Fibroblast of lung (primary cell): Measurements from ENCODE around the gene MITD1. TPM values are rescaled to one million over a fixed set of nuclear protein-coding genes. Genes with fewer than 3 reads are reported as not detected.
"Not testable (repeated sequence)": the region's sequence is repeated elsewhere in the genome, so short reads cannot be mapped to it uniquely, and the experiment has no call there.

Source experiments
- DNase-seq, 2 donors: peaks; one replicate each; pipeline versions ENCODE4 v3.0.0 to v3.0.0-alpha.2; 2010; ENCODE audit warnings: low read depth in 2 of 2
- H2AFZ ChIP-seq: 2 replicates; pipeline ENCODE4 v1.5.1; 2012; ENCODE audit warnings: low read length, control low read depth, inconsistent platforms
- H3K27ac ChIP-seq: 2 replicates; pipeline ENCODE4 v1.5.1; 2011; ENCODE audit warnings: low read length, control low read depth; ENCODE audit not compliant: insufficient read depth
- H3K27me3 ChIP-seq: 2 replicates; pipeline ENCODE4 v1.5.1; 2011; ENCODE audit warnings: mild to moderate bottlenecking, low read length; ENCODE audit not compliant: control insufficient read depth, insufficient read depth
- H3K36me3 ChIP-seq: 2 replicates; pipeline ENCODE4 v1.5.1; 2011; ENCODE audit warnings: low read length; ENCODE audit not compliant: control insufficient read depth, insufficient read depth
- H3K4me1 ChIP-seq: 2 replicates; pipeline ENCODE4 v1.5.1; 2011; ENCODE audit warnings: low read length; ENCODE audit not compliant: control insufficient read depth, insufficient read depth; ENCODE audit errors: extremely low read depth
- H3K4me2 ChIP-seq: 2 replicates; pipeline ENCODE4 v1.5.1; 2011; ENCODE audit warnings: low read length, control low read depth; ENCODE audit not compliant: insufficient read depth; ENCODE audit errors: extremely low read depth
- H3K4me3 ChIP-seq, 4 experiments: fragments of 200-600 bp in 1 of 4; sonication (generic) in 1 of 4; replicated peaks in 1 of 4; 2 replicates each; pipeline ENCODE4 v1.5.1; 2011 to 2016; ENCODE audit warnings: low read length in 4 of 4, low read depth in 3 of 4, mild to moderate bottlenecking in 3 of 4, control low read depth in 2 of 4, inconsistent platforms in 1 of 4, mixed read lengths in 1 of 4; ENCODE audit not compliant: insufficient read depth in 1 of 4; ENCODE audit errors: control extremely low read depth in 1 of 4
- H3K79me2 ChIP-seq: 2 replicates; pipeline ENCODE4 v1.5.1; 2012; ENCODE audit warnings: mild to moderate bottlenecking, low read length, inconsistent platforms; ENCODE audit not compliant: control insufficient read depth, insufficient read depth
- H3K9ac ChIP-seq: 2 replicates; pipeline ENCODE4 v1.5.1; 2011; ENCODE audit warnings: mild to moderate bottlenecking, low read length, control low read depth; ENCODE audit not compliant: insufficient read depth
- H3K9me3 ChIP-seq: 2 replicates; pipeline ENCODE4 v1.5.1; 2012; ENCODE audit warnings: low read depth, low read length; ENCODE audit not compliant: control insufficient read depth, insufficient read depth
- H4K20me1 ChIP-seq: 2 replicates; pipeline ENCODE4 v1.5.1; 2011; ENCODE audit warnings: low read length; ENCODE audit not compliant: control insufficient read depth, insufficient read depth; ENCODE audit errors: extremely low read depth
- CTCF ChIP-seq, 2 donors: IDR thresholded peaks in 1 of 2; conservative IDR thresholded peaks in 1 of 2; 1 replicate in 1 of 2; 2 replicates in 1 of 2; pipeline ENCODE4 v1.5.1; 2011 to 2012; ENCODE audit warnings: low read length in 2 of 2, control low read depth in 1 of 2, inconsistent platforms in 1 of 2, low read depth in 1 of 2, mild to moderate bottlenecking in 1 of 2
- EZH2 ChIP-seq: IDR thresholded peaks from 2 replicates; pipeline ENCODE4 v1.5.1; 2012; ENCODE audit warnings: low read length, control low read depth, mild to moderate bottlenecking; ENCODE audit errors: missing control alignments
- polyA plus RNA-seq, 2 donors: library from polyadenylated mRNA; depleted of rRNA in 1 of 2; stranded (reverse) in 1 of 2; unstranded in 1 of 2; fragments of >200 nt; gene quantifications; 2 replicates each; pipeline ENCODE4 v1.2.1, GENCODE V29; 2011 to 2012; ENCODE audit warnings: missing spikeins in 1 of 2
- total RNA-seq: library from RNA; depleted of rRNA; stranded (reverse); fragments of >200 nt; gene quantifications from 2 replicates; pipeline ENCODE4 v1.2.1, GENCODE V29; 2014

Gene MITD1
- total and polyA plus RNA-seq, 2 donors (not counting 1 experiment from before 2014, with no cell fraction given): 25.3 to 27.1 TPM

- peaks cover 2% of the 10 kb centered on the region for H3K4me1 ChIP-seq
- H3K36me3 ChIP-seq: no peaks in the 10 kb centered on the region
- H3K9ac ChIP-seq: no peak overlapping the region
- H3K4me3 ChIP-seq: no peak overlapping the region
- TF ChIP-seq EZH2 (no peak), CTCF (conservative IDR thresholded peaks at IDR 0.05 in 1 of 2, IDR thresholded peaks at IDR 0.05 in 1 of 2; ENCODE audit: low read depth in 1 of 2, low read length in 2 of 2) (no peak)
- no peaks in the 10 kb centered on the region for H3K79me2 ChIP-seq
- no peak overlapping the region for H2AFZ ChIP-seq
- H3K9me3 ChIP-seq: no peaks in the 10 kb centered on the region
- no peak overlapping the region for H3K4me2 ChIP-seq
- no peak overlapping the region for H3K27ac ChIP-seq
- H4K20me1 ChIP-seq: no peaks in the 10 kb centered on the region
- H3K27me3 ChIP-seq: no peaks in the 10 kb centered on the region
- no peak for DNase-seq
These were observed 41.9 kb downstream of the MITD1 start for GRCh38 chr2:99139003-99139402.

GRCh38 chr2:99135044-99135556 lies 45.8 kb downstream of the MITD1 start:
- DNase-seq, H3K9ac ChIP-seq, H3K4me1 ChIP-seq, H3K27ac ChIP-seq, H3K4me2 ChIP-seq, H2AFZ ChIP-seq, H3K9me3 ChIP-seq, H3K36me3 ChIP-seq, H3K27me3 ChIP-seq, H3K79me2 ChIP-seq, H4K20me1 ChIP-seq, H3K4me3 ChIP-seq: not testable (repeated sequence)

GRCh38 chr2:99127981-99128380 lies 52.9 kb downstream of the MITD1 start:
- TF ChIP-seq CTCF (conservative IDR thresholded peaks at IDR 0.05 in 1 of 2, IDR thresholded peaks at IDR 0.05 in 1 of 2; ENCODE audit: low read depth in 1 of 2, low read length in 2 of 2) (no peak), EZH2 (no peak)

More at GRCh38 chr2:99127981-99128380, 52.9 kb downstream of the MITD1 start:
- no peaks in the 10 kb centered on the region for H3K27me3 ChIP-seq
- H3K4me3 ChIP-seq: no peak overlapping the region
- no peak overlapping the region for H3K4me2 ChIP-seq
- H3K4me1 ChIP-seq: no peaks in the 10 kb centered on the region
- H3K9me3 ChIP-seq: no peaks in the 10 kb centered on the region
- H3K36me3 ChIP-seq: no peaks in the 10 kb centered on the region
- no peak overlapping the region for H3K9ac ChIP-seq
- no peak overlapping the region for H3K27ac ChIP-seq
- no peak overlapping the region for H2AFZ ChIP-seq
- no peaks in the 10 kb centered on the region for H3K79me2 ChIP-seq
- DNase-seq: no peak
- no peaks in the 10 kb centered on the region for H4K20me1 ChIP-seq

Other genes starting within 250 kb of the MITD1 start
- gene CRACDL, start 244.8 kb downstream of the MITD1 start, total RNA-seq: under 0.01 TPM in 1 of 2 replicates, not detected in the other
- not detected in 2 replicates for gene CRACDL, start 244.8 kb downstream of the MITD1 start, polyA plus RNA-seq
- gene C2orf15, start 39.4 kb downstream of the MITD1 start, total RNA-seq: under 0.01 TPM in 1 of 2 replicates, not detected in the other
- 0.07 and 0.09 TPM in 2 replicates for gene C2orf15, start 39.4 kb downstream of the MITD1 start, polyA plus RNA-seq
- gene TSGA10, start 26.1 kb downstream of the MITD1 start, total RNA-seq: 5.3 and 5.9 TPM in 2 replicates
- 0.65 and 0.70 TPM in 2 replicates for gene TSGA10, start 26.1 kb downstream of the MITD1 start, polyA plus RNA-seq
- gene LIPT1, start 26.1 kb downstream of the MITD1 start, total RNA-seq: 7.6 and 10.5 TPM in 2 replicates
- 4.4 and 5.9 TPM in 2 replicates for gene LIPT1, start 26.1 kb downstream of the MITD1 start, polyA plus RNA-seq
- gene MRPL30, start 126 bp upstream of the MITD1 start, total RNA-seq: 34.9 and 39.3 TPM in 2 replicates
- gene MRPL30, start 126 bp upstream of the MITD1 start, polyA plus RNA-seq: 23.1 and 26.8 TPM in 2 replicates
- gene LYG2, start 74.6 kb upstream of the MITD1 start, total RNA-seq: not detected in 2 replicates
- not detected in 2 replicates for gene LYG2, start 74.6 kb upstream of the MITD1 start, polyA plus RNA-seq
- gene LYG1, start 120.1 kb upstream of the MITD1 start, total RNA-seq: 0.26 and 0.50 TPM in 2 replicates
- gene LYG1, start 120.1 kb upstream of the MITD1 start, polyA plus RNA-seq: 0.34 and 0.44 TPM in 2 replicates
- gene TXNDC9, start 155.3 kb upstream of the MITD1 start, total RNA-seq: 44.2 and 46.7 TPM in 2 replicates
- gene TXNDC9, start 155.3 kb upstream of the MITD1 start, polyA plus RNA-seq: 59.0 and 65.0 TPM in 2 replicates
- gene EIF5B, start 156.3 kb upstream of the MITD1 start, total RNA-seq: 18.5 and 22.8 TPM in 2 replicates
- 7.4 and 9.7 TPM in 2 replicates for gene EIF5B, start 156.3 kb upstream of the MITD1 start, polyA plus RNA-seq